ENCODE data around the gene GRAMD2B.
"Not testable (repeated sequence)": the region's sequence is repeated elsewhere in the genome, so short reads cannot be mapped to it uniquely, and the experiment has no call there.

GRAMD2B gene

DNA sequence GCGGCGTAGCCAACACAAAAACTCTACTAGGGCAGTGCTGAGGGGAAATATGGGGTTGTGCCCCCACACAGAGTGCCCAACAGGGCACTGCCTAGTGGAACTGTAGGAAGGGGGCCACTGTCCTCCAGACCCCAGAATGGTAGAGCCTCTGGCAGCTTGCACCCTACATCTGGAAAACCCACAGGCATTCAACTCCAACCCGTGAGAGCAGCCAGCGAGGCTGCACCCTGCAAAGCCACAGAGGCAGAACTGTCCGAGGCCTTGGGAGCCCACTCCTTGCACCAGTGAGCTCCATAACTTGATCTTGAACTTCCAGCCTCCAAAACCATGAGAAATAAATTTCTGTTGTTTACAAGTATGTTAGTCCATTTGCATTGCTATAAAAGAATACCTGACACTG is 27.7 kb downstream of the GRAMD2B start:
- DNase-seq: no peak

DNA sequence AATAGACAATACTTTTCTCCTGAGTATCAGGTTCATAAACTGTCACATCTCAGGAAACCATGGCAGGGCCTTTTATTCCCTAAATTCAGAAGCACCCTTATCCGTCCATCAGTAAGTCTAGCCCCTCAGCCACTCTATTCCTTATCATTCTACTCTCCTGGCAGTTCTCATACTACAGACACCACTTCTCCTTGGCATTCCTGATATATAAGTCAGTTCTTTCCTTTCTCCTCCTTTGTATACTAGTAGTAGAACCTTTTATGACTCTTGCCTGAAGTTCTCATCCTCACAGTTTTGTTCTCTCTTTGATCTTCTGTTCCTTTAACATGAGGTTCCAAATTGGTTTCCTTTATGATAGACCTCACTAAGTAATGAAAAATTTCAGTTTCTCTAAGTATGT is 29.3 kb downstream of the GRAMD2B start:
- DNase-seq: no peak

DNA sequence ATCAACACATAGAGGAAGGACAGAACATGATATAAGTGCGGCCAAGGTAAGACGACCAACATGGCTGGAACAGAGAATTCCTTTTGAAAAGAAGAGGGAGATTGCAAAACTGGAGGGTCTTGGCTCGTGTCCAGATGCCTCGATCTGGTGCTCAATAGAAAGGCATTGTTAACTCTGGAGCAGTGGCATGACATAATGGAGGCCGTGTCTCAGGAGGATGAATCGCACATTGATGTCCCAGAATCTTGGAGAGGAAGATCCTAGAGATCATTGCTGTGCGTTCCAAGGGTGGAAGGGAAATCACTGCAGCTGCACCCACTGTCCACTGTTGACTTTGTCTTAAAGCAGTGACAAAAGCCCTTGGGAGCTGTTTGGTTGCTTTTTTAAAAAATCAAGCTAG is 30.9 kb downstream of the GRAMD2B start:
- DNase-seq: no peak

DNA sequence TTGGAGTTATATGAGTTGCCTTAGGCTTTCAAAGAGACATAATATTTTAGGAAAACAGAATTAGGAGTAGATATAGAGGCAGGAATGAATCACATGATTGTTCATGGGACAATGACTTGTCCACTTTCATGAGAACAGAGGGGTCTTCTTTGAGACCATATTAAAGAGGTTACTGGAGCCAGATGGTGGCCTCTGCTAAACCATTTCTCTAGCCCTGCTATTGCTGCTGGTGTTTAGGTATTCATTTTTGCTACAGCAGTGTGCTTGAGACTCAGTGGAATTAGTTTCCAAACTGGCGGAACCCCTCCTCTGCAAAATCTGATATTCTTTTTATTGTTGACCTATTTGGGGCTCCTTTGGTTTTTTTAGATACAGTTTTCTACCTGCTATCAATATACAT is 31.3 kb downstream of the GRAMD2B start:
- no peak for DNase-seq

DNA sequence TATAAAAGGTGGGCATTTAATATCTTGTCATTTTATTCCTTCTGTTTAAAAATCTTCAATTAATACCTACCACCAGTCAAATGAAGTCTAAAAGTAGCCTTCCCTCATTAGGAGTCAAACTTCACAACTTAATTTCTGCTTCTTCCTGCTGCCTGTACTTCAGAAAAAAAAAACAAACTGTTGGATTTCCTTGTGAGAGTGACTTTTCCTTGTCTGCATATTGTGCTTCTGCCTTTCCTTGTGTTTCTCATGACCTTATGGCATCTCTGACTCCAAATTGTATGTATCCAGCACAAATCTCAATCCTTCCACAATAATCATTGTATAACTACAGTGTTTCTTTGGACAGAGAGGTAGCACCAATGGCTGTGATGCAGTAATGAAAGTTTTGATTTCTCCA is 32.1 kb downstream of the GRAMD2B start:
- DNase-seq: no peak

DNA sequence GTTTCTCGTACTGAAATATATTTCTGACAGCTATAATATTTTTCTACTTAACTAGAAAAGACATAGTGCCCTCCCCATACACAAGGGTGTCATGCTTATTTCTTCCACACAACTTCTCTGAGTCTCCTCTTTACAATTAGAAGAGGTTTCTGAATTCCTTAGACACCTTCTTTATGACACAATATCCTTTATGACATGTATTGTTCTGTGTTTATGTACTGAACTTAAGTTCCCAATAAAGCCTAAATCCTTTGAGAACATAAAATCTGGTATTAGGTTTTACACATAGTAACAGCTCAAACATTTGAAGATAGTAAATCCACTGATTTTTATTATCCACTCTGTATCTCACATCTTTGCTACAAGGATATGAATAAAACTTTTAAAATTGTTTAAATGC is 32.5 kb downstream of the GRAMD2B start:
- DNase-seq: no peak

DNA sequence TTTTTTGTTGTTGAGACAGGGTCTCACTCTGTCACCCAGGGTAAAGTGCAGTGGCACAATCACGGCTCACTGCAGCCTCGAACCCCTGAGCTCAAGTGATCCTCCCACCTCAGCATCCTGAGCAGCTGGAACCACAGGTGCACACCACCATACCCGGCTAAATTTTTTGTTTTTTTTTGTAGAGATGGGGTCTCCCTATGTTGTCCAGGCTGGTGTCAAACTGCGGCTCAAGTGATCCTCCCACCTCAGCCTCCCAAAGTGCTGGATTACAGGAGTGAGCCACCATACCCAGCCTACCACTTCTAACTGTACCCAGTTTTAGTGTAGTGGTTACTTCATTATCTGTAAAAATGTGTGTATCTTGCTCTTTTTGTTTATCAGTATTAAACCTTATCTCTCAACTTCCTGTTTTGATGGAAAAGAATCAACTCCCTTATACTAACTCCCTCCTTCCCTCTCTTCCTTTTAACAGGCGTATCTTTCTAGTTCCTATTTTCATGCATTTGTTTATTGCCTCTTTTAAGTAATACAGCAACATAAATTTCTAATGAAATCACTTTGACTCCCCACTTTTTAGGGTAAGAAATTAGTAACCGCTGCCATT is 33.1 kb downstream of the GRAMD2B start:
- no peak for DNase-seq

DNA sequence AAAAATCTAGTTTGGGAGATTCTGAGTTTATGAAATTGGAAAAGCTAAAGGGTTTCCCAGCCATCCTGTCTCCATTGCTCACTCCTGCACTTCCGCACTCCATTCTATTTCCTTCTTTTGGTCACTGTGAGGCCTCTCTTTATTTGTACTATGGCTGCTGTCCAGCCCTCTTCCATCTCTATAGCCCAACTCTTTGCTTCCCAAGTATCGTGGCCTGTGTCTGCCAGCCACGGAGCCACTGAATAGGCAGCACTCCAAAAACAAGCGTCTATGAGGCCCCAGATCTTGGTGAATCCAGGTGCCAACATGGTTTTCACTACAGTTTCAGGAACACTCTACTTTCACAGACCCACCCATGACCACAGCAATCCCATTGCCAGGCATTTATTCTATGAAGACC is 37.2 kb downstream of the GRAMD2B start:
- no peak for DNase-seq

DNA sequence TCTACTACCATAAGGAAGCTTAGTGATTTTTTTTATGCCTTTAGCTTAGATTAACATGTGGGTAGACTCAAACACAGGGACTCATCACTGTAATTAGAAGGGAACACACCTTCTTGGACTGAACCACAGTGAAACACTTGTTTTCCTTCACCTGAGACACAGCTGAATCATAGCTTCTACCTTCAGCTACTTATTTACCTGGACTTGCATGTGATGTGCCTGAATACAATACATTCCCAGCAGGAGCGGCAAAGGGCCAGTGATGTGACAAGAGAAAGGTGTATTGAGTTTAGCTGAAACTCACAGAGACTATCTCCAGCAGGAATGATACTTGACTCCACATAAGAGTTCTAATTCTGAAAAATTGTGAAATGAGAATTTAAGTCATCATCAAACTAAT is 37.8 kb downstream of the GRAMD2B start:
- no peak for DNase-seq

DNA sequence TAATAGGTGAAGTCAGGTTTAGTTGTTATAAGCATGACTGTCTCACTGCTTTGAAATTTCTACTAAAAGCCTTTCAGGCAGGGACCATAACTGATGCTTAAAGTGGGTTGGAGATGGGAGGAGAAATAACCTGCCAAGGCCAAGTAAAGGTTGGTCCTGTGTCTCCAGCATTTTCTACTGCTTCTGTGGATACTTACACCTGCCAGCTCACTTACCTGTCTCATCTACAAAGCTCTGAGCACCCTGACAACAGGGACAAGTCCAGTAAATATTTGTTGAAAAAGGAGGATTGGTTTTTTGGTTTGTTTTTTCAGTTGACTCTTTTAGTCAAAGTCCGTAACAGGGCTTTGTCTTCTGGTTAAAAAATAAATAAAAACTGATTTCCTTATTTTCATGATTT is 38.6 kb downstream of the GRAMD2B start:
- DNase-seq: no peak

DNA sequence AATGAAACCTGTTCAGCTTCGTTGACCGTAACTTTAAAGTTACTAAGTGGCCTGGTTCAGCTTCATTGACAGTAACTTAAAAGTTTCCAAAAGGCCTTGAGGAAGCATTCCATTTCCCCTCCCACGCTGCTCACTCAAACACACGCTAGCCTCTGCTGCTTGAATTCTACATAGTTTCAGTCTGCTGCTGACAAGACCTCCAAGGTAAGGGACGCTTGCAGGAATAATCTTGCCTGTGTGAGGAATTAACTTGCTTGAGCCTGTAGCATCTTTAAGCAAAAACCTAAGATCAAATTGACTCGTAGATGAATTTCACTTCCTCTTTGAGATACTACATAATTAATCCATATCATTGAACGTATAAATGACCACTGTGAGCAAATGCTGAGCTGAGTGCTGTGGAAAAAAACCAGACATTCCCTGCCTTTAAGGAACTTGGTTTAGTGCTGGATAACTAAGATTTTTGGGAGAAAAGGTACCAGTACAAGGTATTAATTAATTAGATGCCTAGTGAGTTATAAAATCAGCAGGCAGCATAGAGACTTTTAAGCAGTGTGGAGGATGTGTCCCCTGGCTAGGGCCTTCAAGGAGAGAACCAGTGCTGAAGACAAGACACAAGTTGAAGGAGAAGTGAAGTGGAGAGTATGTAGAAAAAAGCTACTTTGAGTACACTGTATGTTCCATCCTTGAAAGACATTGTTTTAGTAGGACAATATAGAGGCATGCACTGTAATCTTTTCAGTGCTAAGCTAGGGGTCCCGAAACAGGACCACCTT is 39.2 kb downstream of the GRAMD2B start:
- no peak for DNase-seq

DNA sequence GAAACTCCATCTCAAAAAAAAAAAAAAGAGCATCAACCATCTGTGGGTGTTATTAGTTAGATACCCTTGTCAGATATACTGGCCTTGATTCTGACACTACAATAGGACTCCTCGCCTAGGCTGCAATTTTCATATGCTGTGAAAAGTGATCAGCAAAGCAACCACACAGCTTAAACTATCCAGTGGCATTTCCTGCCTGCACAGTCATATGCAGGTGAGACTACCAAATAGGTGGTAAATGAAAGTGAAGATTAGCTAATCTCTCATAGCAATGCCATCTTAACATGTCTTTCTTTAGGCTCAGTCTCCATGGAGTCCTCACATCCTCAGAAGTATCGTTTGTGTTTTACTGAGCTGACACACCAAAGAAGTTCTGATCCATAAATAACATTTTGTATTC is 40.8 kb downstream of the GRAMD2B start:
- DNase-seq: no peak

DNA sequence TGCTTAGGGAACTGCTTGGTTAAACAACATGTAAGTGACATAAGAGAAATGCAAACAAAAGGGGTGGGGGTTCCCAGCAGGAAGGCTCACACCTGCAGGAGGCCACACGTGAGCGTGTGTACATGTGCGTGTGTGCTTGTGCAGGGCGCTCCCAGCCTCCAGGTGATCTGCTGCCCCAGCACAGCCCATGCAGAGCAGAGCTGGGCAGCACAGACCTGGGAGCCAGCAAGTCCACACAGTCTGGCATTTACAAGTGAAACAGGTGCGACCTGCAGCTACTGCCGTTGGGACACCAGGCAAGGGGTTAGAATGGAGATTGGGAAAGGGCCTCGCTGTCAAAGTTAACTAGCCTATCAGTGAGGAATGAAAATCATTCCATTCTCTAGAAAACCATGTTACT is 41.8 kb downstream of the GRAMD2B start:
- no peak for DNase-seq

DNA sequence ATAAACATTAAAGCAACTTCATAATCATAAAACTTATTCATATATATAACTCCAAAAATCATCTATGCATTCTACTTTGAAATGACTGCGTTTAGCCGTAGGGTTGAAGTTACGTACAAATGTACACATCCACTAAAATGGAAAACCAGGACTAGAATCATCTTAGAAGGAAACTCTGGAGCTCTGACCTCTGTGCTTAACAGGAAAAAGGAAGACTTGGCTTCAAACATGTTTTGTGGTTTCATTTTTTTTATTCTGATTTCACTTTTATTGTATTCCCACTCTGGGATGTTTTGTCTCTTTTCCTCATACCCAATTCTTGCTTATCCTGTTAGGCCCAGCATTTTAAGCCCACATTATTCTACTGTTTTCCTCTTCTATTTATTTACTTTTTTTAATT is 44.9 kb downstream of the GRAMD2B start:
- DNase-seq: no peak

DNA sequence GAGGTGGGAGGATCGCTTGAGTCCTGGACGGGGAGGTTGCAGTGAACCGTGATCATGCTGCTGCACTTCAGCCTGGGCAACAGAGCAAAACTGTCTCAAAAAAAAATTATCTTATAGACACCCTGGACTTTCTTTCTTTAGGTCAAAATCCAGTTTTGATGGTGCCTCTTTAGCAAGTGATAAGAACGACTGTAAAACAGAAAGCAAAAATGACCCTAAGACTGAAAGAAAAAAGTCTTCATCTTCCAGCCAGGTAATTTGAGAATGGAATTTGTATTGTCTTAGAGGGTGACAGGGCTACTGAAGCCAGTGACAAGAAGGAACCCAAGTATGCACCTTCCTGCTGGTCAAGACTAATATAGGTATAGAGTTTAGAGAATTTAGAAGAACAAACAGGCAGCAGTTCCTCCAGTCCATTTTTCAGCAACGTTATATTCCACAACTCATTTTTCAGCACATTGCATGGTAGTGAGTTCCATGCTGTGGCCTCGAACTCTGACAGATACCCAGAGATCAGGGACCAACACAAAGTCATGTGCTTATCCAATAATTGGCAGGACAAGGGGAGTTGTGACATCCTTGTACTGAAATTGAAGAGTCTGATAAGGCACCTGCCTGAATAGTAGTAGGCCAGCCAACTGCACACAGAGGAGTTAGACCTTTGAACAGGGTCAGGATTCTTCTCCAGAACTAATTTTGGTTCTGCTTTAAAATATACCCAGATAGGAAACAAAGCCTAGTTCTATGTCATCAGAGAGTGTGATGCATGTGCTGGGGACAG is 46.5 kb downstream of the GRAMD2B start:
- DNase-seq: no peak

DNA sequence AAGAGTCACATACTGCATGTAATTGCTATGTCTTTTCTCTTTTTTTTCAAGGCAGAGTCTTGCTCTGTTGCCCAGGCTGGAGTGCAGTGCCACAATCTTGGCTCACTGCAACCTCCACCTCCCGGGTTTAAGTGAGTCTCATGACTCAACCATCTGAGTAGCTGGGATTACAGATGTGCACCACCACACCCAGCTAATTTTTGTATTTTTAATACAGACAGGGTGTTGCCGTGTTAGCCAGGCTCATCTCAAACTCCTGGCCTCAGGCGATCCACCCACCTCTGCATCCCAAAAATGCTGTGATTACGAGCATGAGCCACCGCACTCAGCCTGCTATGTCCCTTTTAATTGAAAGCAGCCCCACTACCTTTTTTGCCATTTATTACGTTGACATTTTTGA is 47.3 kb downstream of the GRAMD2B start:
- not testable (repeated sequence) for DNase-seq

DNA sequence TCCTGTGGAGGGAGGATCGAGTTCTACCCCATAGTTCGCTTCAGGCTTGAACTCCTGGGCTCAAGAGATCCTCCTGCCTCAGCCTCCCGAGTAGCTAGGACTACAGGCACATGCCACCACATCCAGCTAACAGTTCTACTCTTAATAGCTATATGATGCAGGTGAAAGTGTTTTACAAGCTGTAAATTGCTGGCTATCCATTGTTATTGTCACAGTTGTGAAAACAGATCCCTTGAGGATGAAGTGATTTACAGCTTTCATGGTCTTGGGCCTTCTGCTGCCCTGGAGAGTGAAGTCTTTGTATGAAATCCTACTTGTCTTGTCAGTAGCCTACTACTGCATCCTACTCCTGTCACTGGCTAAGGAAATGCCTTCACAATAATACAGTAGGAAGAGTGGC is 48.0 kb downstream of the GRAMD2B start:
- no peak for DNase-seq

DNA sequence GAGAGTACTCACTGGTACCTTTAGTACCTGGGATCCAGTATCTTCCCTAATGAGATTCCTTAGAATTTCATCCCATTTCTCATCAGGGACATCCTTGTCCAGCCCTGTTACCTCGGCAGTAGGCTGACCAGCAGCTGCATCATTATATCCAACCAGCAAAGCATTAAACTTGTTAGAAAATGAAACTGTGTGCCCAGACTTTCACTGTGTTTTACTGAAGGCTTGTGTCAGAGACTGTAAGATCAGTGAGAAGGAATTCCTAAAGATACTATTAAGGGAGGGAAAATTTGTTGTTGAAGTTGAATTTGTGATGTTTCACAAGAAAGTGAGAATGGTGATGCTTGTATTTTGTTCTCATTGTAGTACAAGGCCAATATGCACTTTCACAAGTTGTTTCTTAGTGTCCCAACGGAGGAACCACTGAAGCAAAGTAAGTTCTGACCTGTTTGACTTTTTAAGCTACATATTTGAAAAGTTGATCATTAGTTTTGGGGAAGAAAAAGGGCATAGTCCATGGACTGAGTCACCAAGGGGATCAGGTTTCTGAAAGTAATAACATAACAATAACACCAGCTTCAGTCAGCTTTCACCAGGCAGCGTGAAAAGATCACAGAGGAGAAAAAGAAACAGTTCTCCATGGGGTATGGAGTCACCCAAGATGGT is 48.8 kb downstream of the GRAMD2B start:
- DNase-seq: no peak

DNA sequence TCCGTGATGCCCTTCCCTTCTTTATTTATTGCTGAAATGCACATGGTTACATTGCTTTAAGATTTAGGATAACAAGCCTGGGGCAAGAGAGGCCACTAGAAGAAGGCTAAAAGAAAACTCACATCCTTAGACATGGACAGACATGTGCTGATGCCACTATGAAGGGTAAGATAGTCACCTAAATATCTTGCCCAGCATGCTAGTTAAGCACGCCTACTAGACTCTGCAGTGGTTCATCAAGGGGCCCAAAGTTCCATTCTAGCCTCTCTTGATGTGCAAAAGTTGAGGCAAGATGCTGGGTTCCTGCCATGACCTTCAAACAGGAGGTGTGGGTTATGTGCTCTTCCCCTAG is 49.3 kb downstream of the GRAMD2B start:
- no peak for DNase-seq

DNA sequence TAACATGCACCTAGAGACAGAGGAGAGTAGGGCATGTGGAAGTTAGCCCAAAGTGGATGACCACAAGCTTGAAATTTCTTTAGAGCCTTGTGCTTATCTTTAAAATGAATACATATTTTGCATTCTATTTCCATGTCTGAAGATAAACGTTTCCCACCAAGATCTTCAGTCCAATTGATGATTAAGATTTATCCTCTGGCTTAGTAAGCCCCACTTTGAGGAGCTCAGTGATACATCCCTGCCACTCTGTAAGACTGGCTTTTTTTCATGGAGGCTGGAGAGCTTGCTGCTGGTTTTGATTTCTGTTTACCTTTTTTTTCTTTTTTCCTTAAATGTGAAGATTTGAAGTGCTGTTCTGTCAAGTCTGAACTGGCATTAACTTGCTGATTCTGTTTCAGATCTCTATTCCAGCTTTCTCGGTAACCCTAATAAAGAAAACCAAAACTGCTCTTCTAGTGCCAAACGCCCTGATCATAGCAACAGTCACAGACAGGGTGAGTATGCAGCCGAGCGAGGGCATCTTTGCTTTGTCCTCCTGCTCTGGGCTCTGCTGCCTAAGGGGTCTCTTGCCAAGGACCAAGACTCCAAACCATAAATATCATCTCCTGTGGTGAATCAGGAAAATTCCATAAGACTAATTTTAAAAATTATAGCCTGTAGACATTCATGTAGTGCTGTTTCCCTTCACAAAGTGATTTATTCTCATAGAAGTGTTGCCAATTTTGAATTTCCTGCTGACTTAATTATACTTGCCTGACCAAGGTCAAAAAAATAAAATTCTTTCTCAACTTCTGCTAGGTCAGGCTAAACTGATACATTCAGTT is 54.3 kb downstream of the GRAMD2B start:
- DNase-seq: no peak

DNA sequence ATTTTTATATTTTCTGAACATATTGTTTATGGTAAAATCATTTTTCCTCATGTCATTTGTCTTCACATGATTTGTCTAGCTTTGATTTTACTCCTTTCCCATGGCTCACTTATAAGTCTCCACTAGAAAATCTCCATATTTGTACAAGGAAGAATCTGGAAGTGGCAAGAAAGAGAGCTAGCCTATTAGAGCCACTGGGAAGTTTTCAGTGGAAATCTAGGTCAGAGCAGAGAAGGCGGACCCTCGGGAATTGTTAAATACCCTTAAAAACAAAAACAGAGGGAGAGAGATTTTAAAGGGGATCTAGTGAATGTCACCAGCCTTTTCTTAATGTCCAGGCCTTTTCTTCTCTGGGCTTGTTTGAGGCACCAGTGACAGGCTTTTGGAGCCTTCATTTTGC is 56.6 kb downstream of the GRAMD2B start:
- no peak for DNase-seq

DNA sequence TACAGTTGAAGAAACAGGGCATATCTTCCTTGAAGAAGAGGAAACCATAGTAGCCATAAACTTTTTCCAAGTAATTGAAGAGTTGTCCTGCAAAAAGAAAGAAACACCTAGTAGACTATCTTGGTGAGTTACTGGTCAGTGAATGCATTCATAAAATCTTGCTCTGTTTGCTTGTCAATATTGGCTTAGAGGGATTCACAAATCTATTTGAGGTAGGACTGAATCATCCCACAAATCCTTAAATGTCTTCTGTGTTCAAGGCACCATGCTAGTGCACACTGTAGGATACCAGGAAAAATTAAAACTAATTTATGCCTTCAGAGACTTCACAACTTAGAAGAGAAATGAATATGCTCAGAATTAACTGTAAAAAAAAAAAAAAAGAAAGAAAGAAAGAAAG is 57.6 kb downstream of the GRAMD2B start:
- DNase-seq: no peak

DNA sequence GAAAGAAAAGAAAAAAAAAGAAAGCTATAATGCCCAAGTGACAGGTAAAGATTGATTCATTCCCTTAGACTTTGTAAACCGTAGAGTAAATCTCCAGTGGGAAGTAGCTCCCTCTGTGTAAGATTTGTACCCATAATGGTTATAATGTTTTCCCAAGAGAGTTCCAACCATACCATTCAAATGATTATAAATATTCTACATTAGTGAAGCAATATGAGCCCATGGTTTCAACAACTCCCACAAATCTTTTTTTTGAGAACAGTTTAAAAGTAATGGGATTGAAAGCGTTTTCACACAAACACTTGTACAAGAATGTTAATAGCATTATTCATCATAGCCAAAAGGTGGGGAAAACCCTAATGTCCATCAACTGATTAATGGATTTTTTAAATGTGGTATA is 58.0 kb downstream of the GRAMD2B start:
- DNase-seq: no peak

Measured in activated CD4-positive, alpha-beta T cell treated with anti-CD3 and anti-CD28 coated beads, Interleukin-10, Interleukin-2, amounts not matched to agents 100 ng/mL and 50 ng/mL, durations not matched to agents 16 hours and 8 hours (primary cell).